Limb (tissue), 2 donors: ENCODE data around the gene SEC61B.
"Not testable (repeated sequence)": the region's sequence is repeated elsewhere in the genome, so short reads cannot be mapped to it uniquely, and the experiment has no call there.

Experiments used
- DNase-seq, 2 donors: peaks; one replicate each; pipeline ENCODE4 v3.0.0-alpha.2; 2016; ENCODE audit errors: extremely low spot score in 2 of 2

Gene SEC61B

DNA sequence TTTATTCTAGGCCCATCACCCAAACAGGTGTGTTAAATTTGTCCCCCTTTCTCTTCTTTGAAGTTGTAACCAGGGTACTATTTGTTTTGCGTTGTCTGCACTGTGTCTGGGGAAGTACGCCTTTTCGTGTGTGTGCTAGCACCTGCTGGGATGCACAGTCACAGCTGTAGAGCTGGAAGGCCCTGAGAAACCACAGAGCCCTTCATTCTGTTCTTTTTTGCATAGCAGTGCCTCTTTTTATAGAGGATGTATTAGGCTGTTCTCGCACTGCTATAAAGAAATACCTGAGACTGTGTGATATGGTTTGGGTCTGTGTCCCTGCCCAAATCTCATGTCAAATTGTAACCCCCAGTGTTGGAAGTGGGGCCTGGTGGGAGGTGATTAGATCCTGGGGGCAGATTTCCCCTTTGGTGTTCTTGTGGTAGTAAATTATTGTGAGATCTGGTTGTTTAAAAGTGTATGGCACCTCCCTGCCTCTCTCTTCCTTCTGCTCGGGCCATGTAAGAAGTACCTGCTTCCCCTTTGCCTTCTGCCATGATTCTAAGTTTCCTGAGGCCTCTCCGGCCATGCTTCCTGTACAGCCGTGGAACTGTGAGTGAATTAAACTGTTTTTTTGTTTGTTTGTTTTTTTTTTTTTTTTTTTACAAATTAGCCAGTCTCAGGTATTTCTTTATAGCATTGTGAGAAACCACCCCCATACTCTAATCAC, 14.0 kb downstream of the SEC61B start:
- no peak for DNase-seq

DNA sequence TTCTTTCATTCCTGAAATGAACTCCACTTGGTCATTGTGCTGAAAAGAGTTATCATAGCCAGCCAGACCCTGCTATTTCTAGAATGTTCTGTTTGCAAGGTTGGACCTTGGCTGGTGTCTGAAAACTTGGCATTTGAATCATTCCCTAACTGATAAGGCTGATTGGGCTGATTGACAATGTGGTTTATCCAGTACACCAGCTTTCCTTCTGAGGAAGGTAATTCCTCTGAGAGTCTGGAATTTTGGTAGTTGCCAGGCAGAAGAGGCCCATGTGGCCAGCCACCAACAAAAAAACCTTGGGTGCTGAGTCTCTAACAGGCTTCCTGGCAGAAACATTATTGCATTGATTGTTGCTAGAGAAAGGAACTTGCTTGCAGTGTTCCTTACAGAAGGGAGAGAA, 15.3 kb downstream of the SEC61B start:
- DNase-seq, result no peak

GRCh38 chr9:99237849-99238248, 15.8 kb downstream of the SEC61B start:
- not testable (repeated sequence) for DNase-seq

DNA sequence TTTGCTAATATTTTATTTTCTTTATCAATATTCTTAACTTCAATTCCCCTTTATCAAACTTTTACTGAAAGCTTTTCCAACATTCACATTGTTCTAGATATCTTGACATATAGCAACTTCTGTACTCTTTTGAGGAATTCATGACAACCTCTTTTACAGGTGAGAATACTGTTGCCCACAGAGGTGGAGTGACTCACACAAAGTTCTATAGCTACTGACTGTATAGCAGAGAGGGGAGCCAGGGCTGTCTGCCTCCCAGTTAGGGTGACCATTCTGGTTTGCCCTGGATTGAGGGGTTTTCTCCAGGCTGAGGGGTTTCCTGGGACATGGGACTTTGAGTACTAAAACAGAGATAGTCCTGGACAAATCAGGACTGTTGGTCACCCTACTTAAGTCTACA, 16.2 kb downstream of the SEC61B start:
- no peak for DNase-seq

- DNase-seq, result no peak
Measured at GRCh38 chr9:99239341-99240060, 17.4 kb downstream of the SEC61B start.

GRCh38 chr9:99241106-99241505, 19.0 kb downstream of the SEC61B start:
- DNase-seq, result no peak

DNA sequence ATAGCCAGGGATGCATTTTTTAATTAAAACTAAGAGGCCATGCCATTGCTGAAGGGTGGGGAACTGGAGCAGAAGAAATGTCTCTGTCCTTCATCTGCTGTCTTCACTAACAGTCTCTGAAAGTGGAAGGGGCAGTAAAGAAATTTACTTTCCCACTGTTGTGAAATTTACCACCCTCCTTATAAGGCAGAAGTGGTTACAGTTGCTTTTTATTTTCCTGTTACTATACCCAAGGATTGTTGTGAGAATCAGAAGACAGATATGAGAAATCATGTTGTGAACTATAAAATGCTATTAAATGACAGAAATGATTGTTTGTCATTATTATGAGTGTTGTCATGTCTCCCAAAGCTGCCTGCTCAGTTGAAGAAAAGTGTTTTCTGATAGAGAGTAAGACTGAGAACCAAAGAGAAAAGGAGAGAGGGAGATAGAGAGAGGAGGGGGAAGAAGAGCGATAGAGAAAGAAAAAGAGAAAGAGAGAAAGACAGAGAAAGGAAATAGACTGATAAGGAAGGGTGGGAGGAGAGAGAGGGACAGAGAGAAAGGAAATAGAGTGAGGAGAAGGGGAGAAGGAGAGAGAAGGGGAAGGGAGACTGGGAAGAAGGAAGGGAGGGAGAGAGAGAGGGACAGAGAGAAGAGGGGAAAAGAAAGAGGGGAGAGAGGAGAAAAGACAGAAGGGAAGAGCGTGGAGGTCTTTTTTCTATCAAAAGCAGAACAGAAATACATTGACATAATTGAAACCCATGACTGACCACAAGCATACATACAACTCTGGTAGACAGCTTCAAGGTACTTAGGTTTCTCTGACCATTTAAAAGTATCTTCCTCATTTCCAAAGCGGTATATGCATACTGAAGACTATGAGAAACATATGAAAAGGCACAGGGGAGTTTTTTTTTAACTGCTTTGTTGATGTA, 22.5 kb downstream of the SEC61B start:
- no peak for DNase-seq

GRCh38 chr9:99249619-99250018, 27.5 kb downstream of the SEC61B start:
- DNase-seq, result no peak

GRCh38 chr9:99251157-99251556, 29.1 kb downstream of the SEC61B start:
- DNase-seq, result no peak

- no peak for DNase-seq
Measured at GRCh38 chr9:99253134-99253533, 31.1 kb downstream of the SEC61B start.

GRCh38 chr9:99253772-99254431, 31.8 kb downstream of the SEC61B start:
- no peak for DNase-seq

DNA sequence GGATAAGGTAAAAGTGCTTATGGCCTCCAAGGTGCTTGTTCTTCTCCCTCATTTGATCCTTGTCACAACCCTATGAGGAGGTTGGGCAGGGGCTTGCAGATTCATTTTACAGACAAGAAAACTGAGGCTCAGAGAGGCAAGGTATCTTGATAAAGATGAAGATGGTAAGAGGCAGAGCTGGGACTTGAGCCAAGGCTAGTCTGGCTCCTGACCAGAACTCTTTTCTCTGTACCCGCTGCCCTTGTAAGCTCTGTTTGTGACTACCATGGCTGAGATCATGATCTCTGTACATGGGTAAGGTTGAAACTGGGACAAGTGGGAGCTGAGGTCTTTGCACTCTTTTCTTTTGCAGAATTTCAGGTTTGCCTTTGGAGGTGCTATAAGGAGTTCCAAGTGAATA, 33.6 kb downstream of the SEC61B start:
- DNase-seq, result no peak

DNA sequence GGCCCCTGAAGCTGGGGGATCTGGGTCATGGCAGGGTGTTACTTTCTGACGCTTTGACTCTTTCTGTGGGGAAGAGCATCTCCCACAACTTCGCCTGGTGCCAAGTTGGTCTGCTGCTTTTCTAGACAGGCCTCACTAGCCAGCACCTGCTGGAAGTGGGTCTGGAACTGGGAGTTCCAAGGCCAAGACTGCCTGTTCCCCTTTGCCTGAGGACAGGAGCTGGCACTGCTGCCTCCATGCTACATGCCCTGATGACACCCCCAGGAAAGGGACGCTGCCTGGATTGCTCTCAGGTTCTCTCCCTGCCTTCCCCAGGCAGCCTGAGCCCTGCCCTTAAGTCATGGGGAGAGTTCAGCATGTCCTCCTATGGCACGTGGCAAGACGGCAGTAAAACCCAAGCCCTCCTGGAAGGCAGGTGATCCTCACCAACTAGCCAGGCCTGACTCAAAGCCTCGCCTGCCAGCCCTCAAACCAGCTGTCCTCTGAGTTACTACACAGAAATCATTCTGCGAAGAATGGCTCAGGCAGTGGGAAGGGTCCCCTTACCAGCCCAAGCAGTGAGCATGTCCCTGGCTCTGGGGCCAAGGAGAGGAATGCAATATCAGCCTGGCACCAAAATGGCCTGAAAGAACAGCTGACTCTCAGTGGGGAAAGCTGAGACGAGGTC, 35.8 kb downstream of the SEC61B start:
- DNase-seq, result no peak

- peak; percentile 27 to 56 for DNase-seq
Measured at GRCh38 chr9:99259231-99259918, 37.3 kb downstream of the SEC61B start.

GRCh38 chr9:99261923-99262322, 39.8 kb downstream of the SEC61B start:
- no peak for DNase-seq

DNA sequence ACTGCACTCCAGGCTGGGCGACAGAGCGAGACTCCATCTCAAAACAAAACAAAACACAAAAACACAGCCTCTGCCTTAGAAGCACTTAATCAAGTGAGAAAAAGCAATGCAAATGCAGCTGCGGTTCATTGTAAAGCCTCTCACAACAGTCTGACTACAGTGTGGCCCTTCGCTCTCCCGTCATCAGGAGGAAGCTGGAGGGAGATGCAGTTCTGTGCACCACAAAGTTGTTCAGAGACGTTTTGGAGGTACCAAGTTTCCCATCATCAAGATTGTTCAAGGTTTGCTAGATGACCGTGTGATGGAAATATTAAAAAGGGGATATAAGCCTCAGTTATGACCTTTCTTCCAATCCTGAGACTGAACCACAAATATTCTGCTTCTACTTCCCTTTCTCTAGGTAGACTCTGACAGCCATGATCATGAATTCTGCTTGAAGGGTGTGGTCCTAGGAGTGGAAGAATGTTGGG, 40.9 kb downstream of the SEC61B start:
- no peak for DNase-seq

DNA sequence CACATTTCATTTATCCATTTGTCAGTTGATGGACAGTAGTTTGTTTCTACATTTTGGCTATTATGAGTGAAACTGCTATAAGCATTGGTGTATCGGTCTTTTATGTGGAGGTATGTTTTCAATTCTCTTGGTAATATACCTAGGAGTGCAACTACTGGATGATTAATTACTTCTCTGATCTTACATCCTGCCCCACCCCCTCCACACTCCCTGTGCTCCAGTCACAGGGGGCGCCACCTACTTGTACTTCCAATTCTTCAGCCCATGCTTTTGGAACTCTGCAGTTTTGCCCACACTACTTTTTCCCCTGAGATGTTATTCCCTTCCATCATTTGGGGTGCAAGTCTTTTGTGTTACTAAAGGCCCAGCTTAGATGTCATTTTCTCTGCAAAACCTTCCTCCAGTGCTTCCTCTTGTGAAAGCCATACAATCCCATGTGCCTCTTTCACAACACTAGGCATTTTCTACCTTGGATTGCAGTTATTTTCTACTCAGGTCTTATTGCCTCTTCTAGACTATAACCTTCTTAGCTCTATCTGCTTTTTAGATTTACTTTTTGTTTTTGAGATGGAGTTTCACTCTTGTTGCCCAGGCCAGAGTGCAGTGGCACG, 42.1 kb downstream of the SEC61B start:
- no peak for DNase-seq

DNA sequence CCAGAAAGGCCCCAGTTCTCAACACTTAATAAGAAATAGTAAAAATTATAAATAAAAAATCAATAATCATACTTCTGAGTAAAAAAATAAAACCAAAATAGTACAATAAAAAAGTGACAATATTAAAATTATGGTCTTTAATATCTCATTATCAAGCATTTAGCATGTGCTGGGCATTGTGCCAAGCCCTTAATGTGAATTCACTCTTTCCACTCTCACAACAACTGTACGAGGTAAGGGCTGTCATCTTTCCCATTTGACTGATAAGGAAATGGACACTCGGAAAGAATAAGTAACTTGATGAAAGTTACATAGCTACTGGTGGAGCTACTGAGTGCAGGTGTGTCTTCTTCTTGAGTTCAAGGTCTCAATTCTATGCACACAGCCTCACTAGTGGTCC, 43.6 kb downstream of the SEC61B start:
- DNase-seq, result no peak

- peak; percentile 66 to 84 for DNase-seq
Measured at GRCh38 chr9:99266255-99267023, 44.4 kb downstream of the SEC61B start.
